ENCODE measurements around the gene DET1.
A peak's percentile ranks its signal among the peaks of the same experiment; 100 is the strongest.

The DET1 gene

DNA sequence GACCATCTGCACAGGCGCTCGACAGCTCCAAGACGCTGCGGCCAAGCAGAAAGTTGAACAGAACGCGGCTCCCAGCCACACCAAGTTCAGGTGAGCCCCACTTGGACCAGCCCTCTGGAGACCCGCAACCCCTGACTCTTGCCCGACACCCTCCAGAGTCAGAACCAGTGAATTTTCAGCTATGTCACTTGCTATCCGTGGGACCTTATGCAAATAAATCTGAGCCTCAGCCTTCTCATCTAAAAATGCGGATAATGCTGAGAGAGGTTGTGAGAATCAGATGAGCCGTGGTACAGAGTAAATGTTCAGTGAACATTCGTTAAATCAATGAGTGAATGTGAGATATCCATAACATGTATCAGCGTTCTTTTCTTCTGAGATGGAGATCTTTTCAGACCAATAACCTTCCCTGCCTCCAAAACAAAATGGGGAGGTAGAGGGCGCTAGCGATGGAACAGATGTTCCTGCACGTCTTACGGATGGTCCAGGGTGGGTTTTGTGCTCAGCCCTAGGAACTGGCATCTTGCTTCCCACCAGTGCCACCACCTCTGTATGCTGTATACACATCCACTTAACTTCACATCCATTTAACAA lies 78.4 kb downstream of the DET1 start:
- DNase-seq, result peak in 1 of 56 donors; percentile 6

DNA sequence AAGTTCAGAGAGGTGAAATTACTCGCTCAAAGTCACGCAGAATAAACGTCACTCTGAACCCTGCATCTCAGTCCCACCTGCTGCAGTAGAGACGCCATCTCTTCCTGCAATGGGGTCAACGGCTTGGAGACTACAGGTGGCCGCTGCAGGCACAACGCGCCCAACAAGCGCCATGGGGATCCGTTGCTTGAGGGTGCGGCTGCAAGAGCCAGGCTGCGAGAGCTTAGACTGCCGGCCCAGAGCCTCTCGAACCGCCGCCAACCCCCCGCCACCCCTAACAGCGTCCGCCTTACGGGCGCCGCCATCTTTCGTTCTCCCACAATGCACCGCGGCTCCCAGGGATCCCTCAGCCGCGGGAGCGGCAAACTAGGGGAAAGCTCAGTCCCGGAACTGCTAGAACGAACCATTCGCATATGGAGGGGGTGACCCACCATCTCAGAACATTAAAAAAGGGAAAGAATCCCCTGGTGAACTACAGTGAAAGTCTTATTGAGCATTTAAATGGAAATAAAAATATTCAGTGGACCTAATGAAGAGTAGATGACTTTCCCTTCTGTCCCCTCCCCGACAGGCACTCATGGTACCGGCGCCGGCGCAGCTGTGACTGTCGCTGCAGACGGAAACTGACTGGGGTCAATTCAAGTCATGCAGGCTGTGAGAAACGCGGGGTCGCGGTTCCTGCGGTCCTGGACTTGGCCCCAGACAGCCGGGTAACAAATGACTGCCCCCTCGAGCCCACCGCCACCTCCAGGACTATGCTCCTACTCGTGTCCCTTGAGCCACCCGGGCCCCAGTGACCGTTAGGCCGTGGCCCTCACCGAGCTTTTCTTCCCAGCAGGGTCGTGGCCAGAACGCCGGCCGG lies 79.2 kb downstream of the DET1 start, which contains the start of the genes MRPL46 and MRPS11:
TSS of gene MRPL46 (minus strand) at position 316 of the 862 bp plus-strand sequence. CDS start at position 305, 11 bp downstream.
TSS of gene MRPS11 (plus strand) at position 636 of the 862 bp plus-strand sequence. CDS start at position 646, 10 bp downstream.
- DNase-seq, result peak; percentile 19 to 93 (median 83)

DNA sequence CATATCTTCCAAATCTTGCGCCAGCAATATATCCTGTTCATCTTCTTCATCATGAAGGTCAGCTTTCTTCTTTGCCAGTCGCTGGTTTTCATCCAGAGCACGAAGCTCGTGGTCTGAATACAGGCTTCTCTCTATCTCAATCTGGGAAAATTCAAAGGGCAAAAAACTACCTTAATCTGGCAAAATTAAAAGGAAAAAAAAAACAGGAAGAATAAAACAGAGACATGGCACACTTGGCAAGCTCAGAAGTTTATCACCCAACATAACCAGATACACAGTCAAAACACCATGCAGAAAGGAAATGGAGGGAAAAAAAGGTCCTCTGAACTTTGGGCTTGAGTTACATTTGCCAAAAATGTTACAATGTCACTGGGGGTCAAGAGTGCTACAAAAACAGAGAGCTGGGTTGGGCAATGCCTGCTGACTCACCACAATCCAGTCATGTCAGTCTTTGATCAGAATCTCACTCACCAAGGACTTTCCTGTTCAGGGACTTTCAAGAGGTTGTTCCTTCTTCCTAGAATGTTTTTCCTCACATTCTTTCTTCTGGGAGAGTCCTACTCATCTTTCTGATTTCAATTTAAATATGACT lies 80.8 kb downstream of the DET1 start:
- no peak for DNase-seq

DNA sequence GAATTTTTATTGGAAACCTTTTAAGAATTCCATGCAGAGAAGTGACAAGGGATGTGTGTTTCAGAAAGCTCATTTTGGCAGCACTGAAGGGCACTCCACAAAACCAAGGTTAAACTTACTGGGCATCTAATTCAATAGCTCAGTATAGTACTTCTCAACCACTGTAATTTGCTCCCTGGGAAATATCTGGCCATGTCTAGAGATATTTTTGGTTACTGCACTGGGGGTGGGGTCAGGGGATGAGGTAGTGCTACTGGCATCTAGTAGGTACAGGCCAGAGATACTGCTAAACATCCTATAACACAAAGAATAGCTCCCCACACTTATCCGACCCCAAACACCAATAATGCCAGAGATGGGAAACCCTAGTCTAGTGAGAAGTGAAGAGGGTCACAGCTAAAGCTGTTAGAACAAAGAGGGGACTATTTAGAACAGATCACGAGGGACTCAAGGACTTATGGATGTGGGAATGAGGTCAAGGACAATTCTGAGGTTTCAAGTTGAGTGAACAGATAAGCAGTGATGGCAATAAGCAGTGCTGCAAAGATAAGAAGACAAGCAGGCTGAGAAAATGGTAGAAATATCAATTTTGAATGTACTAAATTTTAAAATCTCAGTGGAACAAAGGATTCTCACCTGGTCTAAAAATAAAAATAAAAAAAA lies 82.5 kb downstream of the DET1 start:
- DNase-seq, result no peak
